Measurements from ENCODE around the gene GCHFR.

The GCHFR gene

GRCh38 chr15:40775740-40776536, 12.1 kb downstream of the GCHFR start:
- DNase-seq (ENCODE audit: low spot score): no peak

GRCh38 chr15:40776537-40777141, 12.8 kb downstream of the GCHFR start:
- DNase-seq (ENCODE audit: low spot score): no peak

- DNase-seq (ENCODE audit: low spot score): peak; percentile 68
Observed at GRCh38 chr15:40782609-40783227, 18.9 kb downstream of the GCHFR start.

DNA sequence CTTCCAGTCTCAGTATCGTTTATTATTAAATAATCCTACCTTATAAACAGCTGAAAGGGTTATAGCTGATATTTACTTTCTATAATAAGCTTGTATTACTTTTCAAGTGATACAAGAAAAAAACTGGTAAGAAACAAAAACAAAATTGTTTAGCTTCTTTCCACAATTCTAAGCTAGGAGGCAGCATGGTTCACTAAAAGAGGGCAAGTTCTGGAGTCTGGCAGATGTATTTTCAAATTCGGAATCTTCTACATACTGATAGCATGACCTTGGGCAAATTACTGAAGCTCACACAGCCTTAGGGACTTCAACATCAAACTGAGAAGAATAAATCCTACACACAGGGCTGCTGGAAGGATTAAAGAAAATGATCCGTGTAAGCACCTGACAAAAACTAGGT, 21.3 kb downstream of the GCHFR start:
- DNase-seq (ENCODE audit: low spot score): no peak

GRCh38 chr15:40785814-40786213, 21.9 kb downstream of the GCHFR start:
- no peak for DNase-seq (ENCODE audit: low spot score)

DNA sequence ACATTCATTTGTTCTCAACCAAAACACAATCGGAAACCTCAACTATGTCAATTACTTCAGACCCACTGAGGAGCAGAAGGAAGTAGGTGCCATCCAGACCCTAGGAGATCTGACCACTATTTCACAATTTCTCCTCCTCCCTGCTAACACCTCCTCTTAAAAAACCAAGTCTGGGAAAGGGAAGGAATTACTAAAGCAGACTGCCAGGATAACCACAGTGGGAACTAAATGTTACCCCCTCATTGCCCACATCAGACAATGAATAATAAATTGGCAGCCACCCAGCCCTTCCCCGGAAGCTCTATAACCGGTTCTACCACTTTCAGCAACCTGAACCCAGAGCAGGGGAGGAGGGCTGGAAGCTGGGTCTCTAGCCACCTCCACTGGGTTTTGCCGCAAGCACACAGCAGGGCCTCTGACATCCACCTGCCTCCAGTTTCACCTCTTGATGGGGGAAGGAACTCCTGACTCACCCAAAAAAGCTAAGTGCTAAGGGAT, 23.5 kb downstream of the GCHFR start:
- peak; percentile 76 for DNase-seq (ENCODE audit: low spot score)

- no peak for DNase-seq (ENCODE audit: low spot score)
Observed at GRCh38 chr15:40787991-40788390, 24.1 kb downstream of the GCHFR start.

- DNase-seq (ENCODE audit: low spot score): no peak
Observed at GRCh38 chr15:40789119-40789518, 25.3 kb downstream of the GCHFR start.

GRCh38 chr15:40789999-40790398, 26.1 kb downstream of the GCHFR start:
- no peak for DNase-seq (ENCODE audit: low spot score)

GRCh38 chr15:40790718-40791117, 26.9 kb downstream of the GCHFR start:
- DNase-seq (ENCODE audit: low spot score): no peak

DNA sequence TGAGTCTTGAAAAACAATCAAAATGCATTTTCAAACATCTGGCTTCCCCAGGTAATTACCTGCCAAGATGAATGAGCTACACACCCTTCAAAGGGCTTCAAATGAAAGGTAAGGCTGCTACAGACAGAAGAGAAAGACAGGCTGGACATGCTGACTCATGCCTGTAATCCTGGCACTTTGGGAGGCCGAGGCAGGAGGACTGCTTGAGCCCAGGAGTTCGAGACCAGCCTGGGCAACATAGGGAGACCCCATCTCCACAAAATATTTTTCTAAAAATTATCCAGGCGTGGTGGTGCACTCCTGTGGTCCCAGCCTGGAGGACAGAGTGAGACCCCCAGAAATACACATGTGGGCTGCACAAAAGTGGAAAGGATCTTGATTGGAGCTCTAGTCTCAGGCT, 28.5 kb downstream of the GCHFR start:
- no peak for DNase-seq (ENCODE audit: low spot score)

GRCh38 chr15:40793216-40793989, 29.5 kb downstream of the GCHFR start:
- no peak for DNase-seq (ENCODE audit: low spot score)

DNA sequence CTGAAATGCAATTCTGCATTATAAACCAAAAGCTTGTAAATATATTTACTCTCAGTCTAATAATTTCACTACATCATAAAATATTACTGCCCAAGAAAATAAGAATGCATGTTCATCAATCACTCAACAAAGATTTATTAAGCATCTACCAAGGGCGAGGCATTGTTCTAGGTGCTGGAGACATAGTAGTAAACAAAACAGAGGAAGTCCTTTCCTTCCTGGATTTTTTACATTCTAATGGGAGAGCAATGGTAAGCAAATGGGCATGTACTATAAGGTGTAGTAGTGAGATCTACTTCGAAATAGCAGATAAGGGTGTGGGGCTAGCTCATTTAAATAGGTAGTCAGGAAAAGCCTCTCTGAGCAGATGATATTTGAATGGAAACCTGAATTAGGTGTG, 32.2 kb downstream of the GCHFR start:
- no peak for DNase-seq (ENCODE audit: low spot score)

GRCh38 chr15:40796512-40796911, 32.6 kb downstream of the GCHFR start:
- no peak for DNase-seq (ENCODE audit: low spot score)

DNA sequence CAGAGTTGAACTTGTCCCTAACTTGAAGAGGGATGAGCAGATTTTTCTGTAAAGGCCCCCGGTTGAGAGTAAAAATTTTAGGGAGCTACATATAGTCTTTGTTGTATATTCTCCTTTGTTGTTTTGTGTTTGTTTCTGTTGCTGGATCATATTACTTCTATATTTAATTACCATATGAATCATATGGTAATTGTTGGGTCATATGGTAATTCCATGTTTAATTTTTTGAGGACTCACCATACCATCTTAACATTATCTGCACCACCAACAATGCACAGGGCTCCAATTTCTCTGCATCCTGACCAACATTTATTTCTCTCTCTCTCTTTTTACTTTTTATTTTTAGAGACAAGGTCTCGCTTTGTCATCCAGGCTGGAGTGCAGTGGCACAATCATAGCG, 35.7 kb downstream of the GCHFR start:
- DNase-seq (ENCODE audit: low spot score): no peak

- no peak for DNase-seq (ENCODE audit: low spot score)
Observed at GRCh38 chr15:40803076-40803475, 39.2 kb downstream of the GCHFR start.

GRCh38 chr15:40803688-40804087, 39.8 kb downstream of the GCHFR start:
- no peak for DNase-seq (ENCODE audit: low spot score)

- no peak for DNase-seq (ENCODE audit: low spot score)
Observed at GRCh38 chr15:40806672-40807027, 42.8 kb downstream of the GCHFR start.

DNA sequence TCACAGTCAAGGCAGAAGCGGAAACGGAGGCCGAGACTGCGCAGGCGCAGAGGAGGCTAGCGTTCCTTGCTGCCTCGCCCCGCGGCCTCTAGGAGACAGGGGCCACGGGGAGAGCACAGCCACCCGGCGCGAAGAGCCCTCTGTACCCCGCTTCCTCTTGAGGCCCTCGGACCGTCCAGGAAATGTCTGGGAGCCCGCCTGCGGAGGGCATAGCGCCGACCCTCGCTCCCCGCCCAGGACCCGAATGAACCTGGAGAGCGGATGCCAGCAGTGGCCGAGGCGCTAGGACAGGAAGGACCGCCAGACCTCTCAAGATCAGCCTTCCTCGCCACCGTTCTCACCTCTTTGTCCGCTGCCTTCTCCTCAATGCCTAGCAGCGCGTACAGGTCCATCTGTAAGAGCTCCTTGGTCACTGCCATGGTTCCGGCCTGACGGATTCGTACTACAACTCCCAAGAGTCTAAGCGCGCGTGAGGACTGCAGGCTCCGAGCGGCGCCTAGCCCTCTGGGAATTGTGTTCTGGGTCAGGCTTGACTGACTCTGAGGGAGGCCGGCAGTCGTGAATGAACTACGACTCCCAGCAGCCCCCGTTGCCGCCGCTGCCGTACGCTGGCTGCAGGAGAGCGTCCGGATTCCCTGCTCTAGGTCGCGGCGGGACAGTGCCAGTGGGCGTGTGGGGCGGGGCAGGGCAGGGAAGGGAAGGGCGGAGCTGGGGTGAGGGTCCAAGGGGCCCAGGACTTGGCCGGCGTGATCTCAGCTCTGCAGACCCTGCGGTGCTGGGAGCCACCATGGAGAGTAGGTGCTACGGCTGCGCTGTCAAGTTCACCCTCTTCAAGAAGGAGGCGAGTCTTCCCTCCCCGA, 43.4 kb downstream of the GCHFR start, which contains the start of the genes DNAJC17 and ZFYVE19:
DNAJC17 (minus strand) TSS at position 446 of the 860 bp plus-strand sequence; CDS start at position 419, 27 bp downstream.
ZFYVE19 (plus strand) TSS at position 62 of the 860 bp plus-strand sequence; CDS start at position 563, 501 bp downstream.
- peak; percentile 93 for DNase-seq (ENCODE audit: low spot score)

GRCh38 chr15:40807888-40808461, 44.1 kb downstream of the GCHFR start:
- no peak for DNase-seq (ENCODE audit: low spot score)
